GM23248 (cell line): Measurements from ENCODE around the gene LRRC1. TPM values are rescaled to one million over a fixed set of nuclear protein-coding genes. Genes with fewer than 3 reads are reported as not detected.

Source experiments
- DNase-seq: peaks from one replicate; pipeline ENCODE4 v3.0.0-alpha.2; 2015
- H2AFZ ChIP-seq: fragments of 200-600 bp; sonication (generic); 2 replicates; pipeline ENCODE4 v1.6.1; 2016; ENCODE audit warnings: antibody characterized with exemption
- H3F3A ChIP-seq: fragments of 200-600 bp; sonication (generic); 2 replicates; pipeline ENCODE4 v1.6.1; 2016; ENCODE audit warnings: mild to moderate bottlenecking, antibody characterized with exemption, mixed run types; ENCODE audit not compliant: insufficient read depth
- H3K27ac ChIP-seq: fragments of 200-600 bp; sonication (generic); 2 replicates; pipeline ENCODE4 v1.5.1; 2016; ENCODE audit warnings: mild to moderate bottlenecking
- H3K27me3 ChIP-seq: fragments of 200-600 bp; sonication (generic); replicated peaks from 2 replicates; pipeline ENCODE4 v1.6.1; 2016; ENCODE audit warnings: mild to moderate bottlenecking; ENCODE audit not compliant: insufficient read depth
- H3K36me3 ChIP-seq: fragments of 200-600 bp; sonication (generic); 2 replicates; pipeline ENCODE4 v1.6.1; 2016; ENCODE audit warnings: low read depth, mild to moderate bottlenecking
- H3K4me1 ChIP-seq: fragments of 200-600 bp; sonication (generic); 2 replicates; pipeline ENCODE4 v1.6.1; 2016; ENCODE audit warnings: mild to moderate bottlenecking; ENCODE audit not compliant: insufficient read depth
- H3K4me2 ChIP-seq: fragments of 200-600 bp; sonication (generic); one replicate; pipeline ENCODE4 v1.6.1; 2016; ENCODE audit warnings: mild to moderate bottlenecking; ENCODE audit not compliant: unreplicated experiment
- H3K4me3 ChIP-seq: fragments of 200-600 bp; sonication (generic); 2 replicates; pipeline ENCODE4 v1.5.1; 2016; ENCODE audit warnings: mild to moderate bottlenecking
- H3K79me2 ChIP-seq: fragments of 200-600 bp; sonication (generic); 2 replicates; pipeline ENCODE4 v1.6.1; 2016; ENCODE audit warnings: mild to moderate bottlenecking; ENCODE audit not compliant: insufficient read depth
- H3K9ac ChIP-seq: fragments of 200-600 bp; sonication (generic); 2 replicates; pipeline ENCODE4 v1.6.1; 2016; ENCODE audit warnings: mild to moderate bottlenecking
- H3K9me2 ChIP-seq: fragments of 200-600 bp; sonication (generic); 2 replicates; pipeline ENCODE4 v1.6.1; 2016; ENCODE audit warnings: mixed run types, mild to moderate bottlenecking, moderate library complexity; ENCODE audit not compliant: insufficient read depth
- H3K9me3 ChIP-seq: fragments of 200-600 bp; sonication (generic); one replicate; pipeline ENCODE4 v1.6.1; 2017; ENCODE audit warnings: low read depth
- H4K20me1 ChIP-seq: fragments of 200-600 bp; sonication (generic); 2 replicates; pipeline ENCODE4 v1.6.0; 2016; ENCODE audit not compliant: insufficient read depth
- EZH2 ChIP-seq: fragments of 200-600 bp; sonication (generic); IDR thresholded peaks from 2 replicates; pipeline ENCODE4 v1.6.1; 2018; ENCODE audit warnings: antibody characterized with exemption, mild to moderate bottlenecking; ENCODE audit not compliant: insufficient read depth, poor library complexity, severe bottlenecking
- EZH2phosphoT487 ChIP-seq: fragments of 200-600 bp; sonication (generic); IDR thresholded peaks from 2 replicates; pipeline ENCODE4 v1.6.1; 2018; ENCODE audit warnings: antibody characterized with exemption, moderate library complexity, mild to moderate bottlenecking, low read depth; ENCODE audit not compliant: insufficient read depth
- WGBS, 2 experiments: methylation state at CpG; one replicate each; pipeline ENCODE4 v1.1.6; 2015 to 2017; ENCODE audit warnings: low lambda C conversion rate in 2 of 2, low coverage in 1 of 2; ENCODE audit errors: missing lambda C conversion rate in 2 of 2; 5-methylcytosine and 5-hydroxymethylcytosine counted together
- in situ Hi-C: fragments of 300-500 bp; cut with MboI; formaldehyde crosslinking; loops from 2 replicates; pipeline ENCODE4 v1.15.0; 2020
- polyA plus RNA-seq: library from polyadenylated mRNA; unstranded; fragments of >200 nt; fragmentation: Nextera tagmentation; extraction: Ambion mirVana; gene quantifications from 2 replicates; pipeline ENCODE4 v1.2.1, GENCODE V29; 2016
- total RNA-seq: library from RNA; depleted of rRNA; stranded (reverse); fragments of >200 nt; shearing (Covaris generic); gene quantifications from 2 replicates; pipeline ENCODE4 v1.2.3, GENCODE V29; 2014

The LRRC1 gene
- total and polyA plus RNA-seq, 2 experiments from 2014 or later = 3.6 to 5.6 TPM

GRCh38 chr6:53752440-53752839 lies 42.4 kb upstream of the LRRC1 start:
- 92 to 94% methylated on average over 3 of the region's 3 CpGs for WGBS, 2 experiments
- Histone ChIP-seq H3K9me3 (no peaks in the 10 kb centered on the region), H3K4me3 (no peak overlapping the region), H4K20me1 (no peaks in the 10 kb centered on the region), H3K36me3 (no peaks in the 10 kb centered on the region), H3K9ac (no peak overlapping the region), H3K4me1 (peaks cover 13% of the 10 kb centered on the region), H2AFZ (peak overlapping the region; percentile 92), H3K27me3 (no peaks in the 10 kb centered on the region), H3K4me2 (peak overlapping the region; percentile 55), H3K27ac (peak overlapping the region; percentile 74; the same call in 1 of the 2 replicates), H3F3A (peaks cover 17% of the 10 kb centered on the region), H3K79me2 (no peaks in the 10 kb centered on the region), H3K9me2 (no peaks in the 10 kb centered on the region)
- TF ChIP-seq EZH2phosphoT487 (no peak), EZH2 (no peak)
- in situ Hi-C loops = no loop called here
- no peak for DNase-seq

DNA sequence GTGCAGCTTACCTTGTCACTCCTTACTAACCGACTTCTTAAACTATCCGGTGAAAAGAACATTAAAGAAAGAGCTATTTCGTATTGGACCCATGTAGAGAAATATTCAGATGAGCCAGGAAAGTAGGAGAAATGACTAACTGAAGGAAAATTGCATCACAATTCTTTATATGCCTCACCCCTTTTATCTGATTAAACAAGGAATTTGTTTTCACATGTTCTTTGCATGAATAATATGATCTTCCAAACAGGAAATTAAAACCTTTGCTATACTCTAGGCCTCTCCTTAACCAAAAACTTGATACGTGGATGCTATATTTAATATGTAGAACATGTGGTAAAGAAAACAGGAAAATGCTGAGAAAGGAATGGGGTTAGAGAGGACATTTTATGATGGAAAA lies 41.9 kb upstream of the LRRC1 start:
- peak overlapping the region; percentile 55 for H3K4me2 ChIP-seq
- no peaks in the 10 kb centered on the region for H3K9me2 ChIP-seq
- H3K36me3 ChIP-seq = no peaks in the 10 kb centered on the region
- DNase-seq = peak; percentile 89
- H4K20me1 ChIP-seq = no peaks in the 10 kb centered on the region
- H3K9ac ChIP-seq = peak overlapping the region; percentile 38; the same call in 1 of the 2 replicates
- in situ Hi-C loops = no loop called here
- peaks cover 13% of the 10 kb centered on the region for H3K4me1 ChIP-seq
- H3K9me3 ChIP-seq = no peaks in the 10 kb centered on the region
- no peak overlapping the region for H3K4me3 ChIP-seq
- H3K27me3 ChIP-seq = no peaks in the 10 kb centered on the region
- no peak for TF ChIP-seq EZH2phosphoT487
- no peak for TF ChIP-seq EZH2
- WGBS, 2 experiments = 40 to 42% methylated on average over 4 of the region's 4 CpGs
- H3F3A ChIP-seq = peaks cover 17% of the 10 kb centered on the region
- peak overlapping the region; percentile 92 for H2AFZ ChIP-seq
- H3K79me2 ChIP-seq = no peaks in the 10 kb centered on the region
- peak overlapping the region; percentile 74 for H3K27ac ChIP-seq

GRCh38 chr6:53754330-53754729 lies 40.5 kb upstream of the LRRC1 start:
- in situ Hi-C loops = no loop called here

DNA sequence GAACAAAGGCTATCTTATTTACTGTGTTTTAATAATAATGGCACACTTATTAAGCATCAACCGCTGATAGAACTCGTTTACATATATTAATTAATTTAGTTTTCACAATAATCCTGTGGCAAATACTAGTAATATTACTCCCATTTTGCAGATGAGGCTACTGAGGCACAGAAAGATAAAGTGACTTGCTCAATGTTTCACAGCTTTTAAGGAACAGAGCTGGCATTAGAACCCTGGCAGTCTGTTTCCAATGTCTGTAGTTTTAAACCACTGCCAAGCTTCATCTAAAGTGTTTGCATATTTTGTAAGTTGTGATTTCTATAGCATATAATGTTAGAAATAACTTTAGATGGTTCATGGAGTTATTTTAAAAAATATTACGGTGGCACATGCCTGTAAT lies 38.4 kb upstream of the LRRC1 start:
- Histone ChIP-seq H3K9ac (no peak overlapping the region), H3K4me1 (peaks cover 13% of the 10 kb centered on the region), H3K4me3 (no peak overlapping the region), H4K20me1 (no peaks in the 10 kb centered on the region), H3F3A (peaks cover 17% of the 10 kb centered on the region), H3K4me2 (no peak overlapping the region), H3K79me2 (no peaks in the 10 kb centered on the region), H3K27me3 (no peaks in the 10 kb centered on the region), H3K9me3 (no peaks in the 10 kb centered on the region), H3K9me2 (no peaks in the 10 kb centered on the region), H2AFZ (no peak overlapping the region), H3K36me3 (no peaks in the 10 kb centered on the region), H3K27ac (no peak overlapping the region)
- TF ChIP-seq EZH2 (no peak), EZH2phosphoT487 (no peak)
- in situ Hi-C loops = no loop called here
- no peak for DNase-seq
- WGBS, 2 experiments = 75 to 77% methylated on average over 3 of the region's 3 CpGs

More at GRCh38 chr6:53754330-53754729, 40.5 kb upstream of the LRRC1 start:
- Histone ChIP-seq H3K9me3 (no peaks in the 10 kb centered on the region), H3K4me1 (peaks cover 13% of the 10 kb centered on the region), H3K27ac (no peak overlapping the region), H4K20me1 (no peaks in the 10 kb centered on the region), H3K9me2 (no peaks in the 10 kb centered on the region), H3K4me2 (no peak overlapping the region), H2AFZ (no peak overlapping the region), H3K9ac (no peak overlapping the region), H3K27me3 (no peaks in the 10 kb centered on the region), H3K36me3 (no peaks in the 10 kb centered on the region), H3K79me2 (no peaks in the 10 kb centered on the region), H3K4me3 (no peak overlapping the region), H3F3A (peaks cover 17% of the 10 kb centered on the region)
- TF ChIP-seq EZH2phosphoT487 (no peak), EZH2 (no peak)
- no peak for DNase-seq
- WGBS, 2 experiments = 85 to 86% methylated on average over 4 of the region's 4 CpGs

DNA sequence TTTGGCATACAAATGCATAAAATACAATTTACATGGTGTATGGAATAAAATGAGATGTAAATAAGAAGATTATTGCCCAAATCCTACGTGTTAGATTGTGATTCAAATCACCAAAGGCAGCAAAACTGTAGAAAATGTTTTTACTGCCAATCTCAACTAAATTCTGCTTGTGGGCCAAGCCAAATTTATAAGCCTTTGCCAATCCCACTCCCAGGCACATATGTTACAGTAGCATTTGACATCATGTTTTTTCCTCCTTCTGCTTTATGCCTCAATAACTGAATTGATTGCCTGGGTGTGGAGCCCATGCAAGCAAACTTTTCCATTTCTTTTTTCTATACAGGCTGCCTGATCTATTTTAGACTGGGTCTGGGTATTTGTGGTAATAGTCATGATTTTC lies 36.3 kb upstream of the LRRC1 start:
- in situ Hi-C loops = no loop called here
- TF ChIP-seq EZH2phosphoT487 = no peak
- no peak for TF ChIP-seq EZH2
- 35 to 48% methylated on average over 1 of the region's 1 CpG for WGBS, 2 experiments

More for the DNA sequence above, 36.3 kb upstream of the LRRC1 start:
- Histone ChIP-seq H3K27me3 (no peaks in the 10 kb centered on the region), H3K4me3 (no peak overlapping the region), H3K36me3 (no peaks in the 10 kb centered on the region), H4K20me1 (no peaks in the 10 kb centered on the region), H3K4me2 (no peak overlapping the region), H3K9me2 (no peaks in the 10 kb centered on the region), H3K27ac (no peak overlapping the region), H2AFZ (no peak overlapping the region), H3K79me2 (no peaks in the 10 kb centered on the region), H3K4me1 (peaks cover under 1% of the 10 kb centered on the region; the same call in 1 of the 2 replicates), H3K9me3 (no peaks in the 10 kb centered on the region), H3K9ac (no peak overlapping the region), H3F3A (peaks cover 2% of the 10 kb centered on the region; the same call in 1 of the 2 replicates)
- DNase-seq = no peak
